Sigmoid colon (tissue), 7 donors: ENCODE data around the gene CCNY. TPM values are rescaled to one million over a fixed set of nuclear protein-coding genes. Genes with fewer than 3 reads are reported as not detected.

ENCODE experiments used
- DNase-seq: peaks from one replicate; pipeline ENCODE4 v3.0.0-alpha.2; 2019
- H3K27ac ChIP-seq, 4 donors: fragments of 200-600 bp; sonication (generic); one replicate each; pipeline ENCODE4 v1.5.1; 2016 to 2019; ENCODE audit warnings: mild to moderate bottlenecking in 1 of 4
- H3K27me3 ChIP-seq, 3 donors: fragments of 200-600 bp; sonication (generic); one replicate each; pipeline ENCODE4 v1.5.1; 2019; ENCODE audit warnings: mild to moderate bottlenecking in 1 of 3
- H3K36me3 ChIP-seq, 4 donors: fragments of 200-600 bp; sonication (generic); one replicate each; pipeline ENCODE4 v1.5.1; 2016 to 2019
- H3K4me1 ChIP-seq, 4 donors: fragments of 200-600 bp; sonication (generic); one replicate each; pipeline ENCODE4 v1.5.1; 2017 to 2019
- H3K4me3 ChIP-seq, 4 donors: fragments of 200-600 bp; sonication (generic); one replicate each; pipeline ENCODE4 v1.5.1; 2017 to 2019; ENCODE audit warnings: mild to moderate bottlenecking in 2 of 4, moderate library complexity in 1 of 4
- H3K9me3 ChIP-seq, 4 donors: fragments of 200-600 bp in 3 of 4; sonication (generic) in 3 of 4; one replicate each; pipeline versions ENCODE4 v1.5.1 to v1.6.1; 2013 to 2019
- CTCF ChIP-seq, 4 experiments: fragments of 450-650 bp in 3 of 4; fragments of 200-600 bp in 1 of 4; IDR thresholded peaks; one replicate each; pipeline ENCODE4 v1.5.1; 2016 to 2019; ENCODE audit warnings: antibody characterized with exemption in 4 of 4, mild to moderate bottlenecking in 3 of 4, moderate library complexity in 2 of 4
- EP300 ChIP-seq, 4 donors: sonication (generic); formaldehyde crosslinking; IDR thresholded peaks; one replicate each; pipeline ENCODE4 v1.6.1; 2017; ENCODE audit warnings: antibody characterized with exemption in 4 of 4
- POLR2A ChIP-seq, 2 donors: fragments of 450-650 bp; IDR thresholded peaks; one replicate each; pipeline ENCODE4 v1.6.1; 2016; ENCODE audit warnings: antibody characterized with exemption in 2 of 2, mild to moderate bottlenecking in 2 of 2, moderate library complexity in 2 of 2
- POLR2AphosphoS5 ChIP-seq, 4 donors: sonication (generic); formaldehyde crosslinking; IDR thresholded peaks; one replicate each; pipeline ENCODE4 v1.6.1; 2017; ENCODE audit warnings: antibody characterized with exemption in 4 of 4
- WGBS, 2 donors: extraction: QIAGEN DNeasy Blood & Tissue Kit; methylation state at CpG; one replicate each; pipeline ENCODE4 v1.1.7; 2013; 5-methylcytosine and 5-hydroxymethylcytosine counted together
- intact Hi-C: fragments of 100-400 bp; cut with DNase I; formaldehyde crosslinking; loops from one replicate; pipeline ENCODE4 v1.15.1; 2023
- polyA plus RNA-seq, 3 donors: library from polyadenylated mRNA; stranded (reverse); fragments of 200-250 nt; gene quantifications; one replicate each; pipeline ENCODE4 v1.2.3, GENCODE V29; 2013
- total RNA-seq, 4 donors: library from RNA; depleted of rRNA; stranded (reverse); fragments of >200 nt; gene quantifications; one replicate each; pipeline ENCODE4 v1.1.0, GENCODE V29; 2016
- donor health status: healthy with polysubstance abuse.
- donor health status: Bipolar disorder and iron deficiency.
- donor health status: healthy.

The CCNY gene
- total and polyA plus RNA-seq, 7 donors: 24.0 to 45.7 (median 35.7) TPM

DNA sequence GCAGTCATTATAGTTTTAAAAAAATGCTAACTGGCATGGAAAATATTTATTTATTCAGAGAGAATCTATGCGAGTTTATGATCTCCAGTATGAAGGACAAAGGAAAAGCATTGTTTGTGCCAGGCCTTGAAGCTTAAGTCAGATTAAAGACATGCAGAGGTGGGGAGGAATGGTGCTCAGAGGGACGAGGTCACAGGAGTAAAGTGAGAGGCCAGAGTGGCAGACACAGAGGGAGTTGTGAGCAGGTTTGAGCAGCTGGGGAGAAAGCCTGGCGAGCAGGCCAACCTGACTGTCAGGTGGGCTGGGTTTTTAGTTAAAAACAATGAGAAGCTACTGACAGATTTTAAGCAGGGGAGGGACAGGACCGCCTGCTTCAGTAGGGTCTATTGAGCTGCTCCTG, 6.8 kb upstream of the CCNY start:
- TF ChIP-seq POLR2AphosphoS5 (IDR thresholded peaks at IDR 0.05): no peak
- TF ChIP-seq CTCF (IDR thresholded peaks at IDR 0.05): no peak
- no peak for TF ChIP-seq POLR2A (IDR thresholded peaks at IDR 0.05)
- no peak for TF ChIP-seq EP300 (IDR thresholded peaks at IDR 0.05)
- WGBS, 2 donors: 62 to 79% methylated on average over 4 of the region's 4 CpGs
- peak overlapping the region in 3 of 4 donors; percentile 69 to 96 (median 95) for H3K27ac ChIP-seq
- H3K4me3 ChIP-seq: no peak overlapping the region
- H3K27me3 ChIP-seq: no peaks in the 10 kb centered on the region
- H3K4me1 ChIP-seq: peaks cover 0 to 74% (median 71%) of the 10 kb centered on the region in 4 donors
- no peaks in the 10 kb centered on the region for H3K9me3 ChIP-seq
- no peak for DNase-seq
- intact Hi-C loops: no loop called here
- peaks cover 0 to 4% (median 0%) of the 10 kb centered on the region in 4 donors for H3K36me3 ChIP-seq

DNA sequence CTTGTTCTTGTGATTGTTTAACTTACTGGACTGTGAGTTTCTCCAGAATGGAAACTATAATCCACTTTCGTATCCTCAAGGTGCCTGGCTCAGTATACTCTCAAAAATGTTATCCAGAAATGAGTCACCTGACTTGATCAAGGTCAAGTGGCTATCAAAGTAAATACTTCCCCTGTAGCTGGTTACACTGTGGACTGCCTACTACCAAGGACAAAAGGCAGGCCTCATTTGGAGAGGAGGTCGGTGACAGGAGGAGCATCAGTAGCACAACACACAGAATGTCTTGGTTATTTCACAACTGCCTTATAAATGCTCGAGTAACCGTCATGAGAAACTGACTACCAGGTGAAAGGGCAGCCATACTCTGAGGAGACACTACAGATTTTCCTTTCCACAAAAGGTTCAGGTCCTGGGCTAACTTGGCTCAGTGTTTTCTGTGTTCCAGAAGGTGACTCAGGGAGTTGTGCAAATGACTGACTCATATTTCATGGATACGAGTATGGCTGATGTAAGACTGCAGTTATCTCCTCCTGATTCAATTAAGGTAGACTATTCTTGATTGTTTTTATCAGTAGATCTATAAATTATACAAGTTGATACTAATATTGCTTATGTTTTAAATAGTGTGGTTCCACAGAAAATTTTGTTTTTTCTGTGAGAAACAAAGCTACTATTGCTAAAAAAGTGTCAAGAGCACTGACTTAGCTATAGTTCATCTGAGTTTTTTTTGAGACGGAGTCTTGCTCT, 4.2 kb upstream of the CCNY start:
- Histone ChIP-seq H3K27me3 (no peaks in the 10 kb centered on the region), H3K9me3 (no peaks in the 10 kb centered on the region), H3K4me1 (peaks cover 0 to 83% (median 79%) of the 10 kb centered on the region in 4 donors), H3K36me3 (no peaks in the 10 kb centered on the region), H3K27ac (peak overlapping the region; percentile 55 to 96 (median 82)), H3K4me3 (no peak overlapping the region)
- DNase-seq: peak; percentile 73
- peak; percentile 2 to 69 (median 57) for TF ChIP-seq EP300 (IDR thresholded peaks at IDR 0.05)
- TF ChIP-seq CTCF (IDR thresholded peaks at IDR 0.05): no peak
- TF ChIP-seq POLR2AphosphoS5 (IDR thresholded peaks at IDR 0.05): peak; percentile 53 to 82 (median 76)
- intact Hi-C loops: loop anchor here (10.0 kb wide), 1 partner anchor 123 kb away; no protein-coding TSS in a partner anchor
- WGBS, 2 donors: 67 to 70% methylated on average over 6 of the region's 6 CpGs

GRCh38 chr10:35334297-35334696, 2.0 kb upstream of the CCNY start:
- Histone ChIP-seq H3K27me3 (no peaks in the 10 kb centered on the region), H3K4me1 (peaks cover 0 to 82% (median 75%) of the 10 kb centered on the region in 4 donors), H3K4me3 (peak overlapping the region in 1 of 4 donors; percentile 98), H3K36me3 (no peaks in the 10 kb centered on the region), H3K27ac (peak overlapping the region in 3 of 4 donors; percentile 7 to 96 (median 95)), H3K9me3 (no peaks in the 10 kb centered on the region)
- TF ChIP-seq CTCF (IDR thresholded peaks at IDR 0.05) (no peak), POLR2A (IDR thresholded peaks at IDR 0.05) (no peak), POLR2AphosphoS5 (IDR thresholded peaks at IDR 0.05) (no peak), EP300 (IDR thresholded peaks at IDR 0.05) (no peak)
- intact Hi-C loops: loop anchor here (10.0 kb wide), 1 partner anchor 121 kb away; no protein-coding TSS in a partner anchor
- DNase-seq: no peak
- WGBS, 2 donors: 75 to 80% methylated on average over 1 of the region's 1 CpG

GRCh38 chr10:35335133-35336083, 901 bp upstream of the CCNY start:
- 7 to 19% methylated on average over 34 of the region's 34 CpGs for WGBS, 2 donors
- no peak for DNase-seq
- Histone ChIP-seq H3K27ac (peak overlapping the region; percentile 87 to 96 (median 94)), H3K27me3 (no peaks in the 10 kb centered on the region), H3K4me1 (peaks cover 0 to 80% (median 71%) of the 10 kb centered on the region in 4 donors), H3K36me3 (no peaks in the 10 kb centered on the region), H3K4me3 (peak overlapping the region; percentile 93 to 98 (median 96)), H3K9me3 (no peaks in the 10 kb centered on the region)
- TF ChIP-seq EP300 (IDR thresholded peaks at IDR 0.05) (no peak), POLR2AphosphoS5 (IDR thresholded peaks at IDR 0.05) (no peak), POLR2A (IDR thresholded peaks at IDR 0.05) (no peak), CTCF (IDR thresholded peaks at IDR 0.05) (no peak)
- intact Hi-C loops: loop anchor here (5.0 to 10.0 kb wide), 3 partner anchors 87 to 208 kb away; partner anchors contain the start of gene CREM
